ENCODE results near the gene DGKD.

DNA sequence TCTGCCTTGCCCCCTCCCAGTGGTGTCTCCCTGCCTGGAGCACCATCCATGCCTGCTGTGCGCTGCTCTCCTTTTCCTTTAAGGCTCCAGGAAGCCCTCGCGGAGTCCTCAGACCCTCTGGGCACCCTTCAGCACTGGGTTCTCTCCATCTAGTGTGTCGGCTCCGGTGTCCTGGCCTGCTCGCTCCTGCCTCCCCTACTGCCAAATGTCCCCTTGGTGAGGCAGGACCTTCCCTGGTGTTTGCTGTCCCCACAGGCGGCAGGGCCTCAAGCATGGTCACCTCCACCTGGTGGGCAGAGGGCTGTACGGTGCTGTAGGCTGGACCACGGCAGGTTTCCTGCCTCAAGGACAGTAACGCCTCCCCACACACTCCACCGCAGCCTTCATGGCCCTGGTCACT lies 90.2 kb downstream of the DGKD start:
- TF ChIP-seq FOS (IDR thresholded peaks at IDR 0.05; ENCODE audit: borderline replicate concordance, extremely low read depth, insufficient read length) (no peak), ESRRA (IDR thresholded peaks at IDR 0.05; ENCODE audit: low read length) (no peak), RCOR1 (conservative IDR thresholded peaks at IDR 0.05; ENCODE audit: low read depth, low read length) (no peak), MTA3 (IDR thresholded peaks at IDR 0.05; ENCODE audit: borderline replicate concordance, low read length) (no peak)
- TF ChIP-seq, protein P1, sequence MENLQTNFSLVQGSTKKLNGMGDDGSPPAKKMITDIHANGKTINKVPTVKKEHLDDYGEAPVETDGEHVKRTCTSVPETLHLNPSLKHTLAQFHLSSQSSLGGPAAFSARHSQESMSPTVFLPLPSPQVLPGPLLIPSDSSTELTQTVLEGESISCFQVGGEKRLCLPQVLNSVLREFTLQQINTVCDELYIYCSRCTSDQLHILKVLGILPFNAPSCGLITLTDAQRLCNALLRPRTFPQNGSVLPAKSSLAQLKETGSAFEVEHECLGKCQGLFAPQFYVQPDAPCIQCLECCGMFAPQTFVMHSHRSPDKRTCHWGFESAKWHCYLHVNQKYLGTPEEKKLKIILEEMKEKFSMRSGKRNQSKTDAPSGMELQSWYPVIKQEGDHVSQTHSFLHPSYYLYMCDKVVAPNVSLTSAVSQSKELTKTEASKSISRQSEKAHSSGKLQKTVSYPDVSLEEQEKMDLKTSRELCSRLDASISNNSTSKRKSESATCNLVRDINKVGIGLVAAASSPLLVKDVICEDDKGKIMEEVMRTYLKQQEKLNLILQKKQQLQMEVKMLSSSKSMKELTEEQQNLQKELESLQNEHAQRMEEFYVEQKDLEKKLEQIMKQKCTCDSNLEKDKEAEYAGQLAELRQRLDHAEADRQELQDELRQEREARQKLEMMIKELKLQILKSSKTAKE (IDR thresholded peaks at IDR 0.05; ENCODE audit: low read depth, poor library complexity, severe bottlenecking), result no peak
